ENCODE results near the gene DSG3.

DNA sequence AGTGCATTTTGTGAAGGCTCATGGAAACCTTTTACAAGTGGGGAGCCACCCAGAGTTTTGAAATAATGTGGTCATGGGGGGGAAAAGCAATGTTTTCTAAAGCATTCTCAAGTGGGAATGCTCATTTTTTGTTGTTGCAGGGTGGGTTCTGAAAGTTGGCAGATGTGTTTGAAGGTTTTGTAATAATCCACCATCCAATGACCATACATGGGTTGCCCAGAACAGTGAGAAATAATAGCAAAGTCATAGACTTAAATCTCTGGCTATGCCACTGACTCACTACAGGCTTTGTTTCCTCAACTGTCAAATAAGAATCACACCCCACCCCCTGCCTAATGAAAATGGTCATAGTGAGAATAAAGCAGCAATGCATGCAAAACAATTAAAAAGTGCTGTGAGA is 2.9 kb downstream of the DSG3 start:
- TF ChIP-seq CTCF (IDR thresholded peaks at IDR 0.05) (no peak), POLR2A (IDR thresholded peaks at IDR 0.05) (no peak)
